SK-MEL-5 (cell line): ENCODE results near the gene PODXL. TPM values are rescaled to one million over a fixed set of nuclear protein-coding genes. Genes with fewer than 3 reads are reported as not detected.

Experiments used
- DNase-seq: peaks from one replicate; pipeline ENCODE4 v3.0.0-alpha.2; 2016; ENCODE audit warnings: low read depth, low spot score
- in situ Hi-C: cut with HindIII; loops from 2 replicates; pipeline ENCODE4 v1.10.0; 2016; ENCODE audit warnings: low sequenced_read_pairs, high pct_unique_total_duplicates, low pct_unique_long_range_greater_than_20kb
- polyA plus RNA-seq, 2 experiments: library from polyadenylated mRNA; depleted of rRNA; stranded (reverse); fragments of >200 nt; gene quantifications; 2 replicates each; pipeline ENCODE4 v1.2.3, GENCODE V29; 2015
- total RNA-seq: library from RNA; depleted of rRNA; stranded (reverse); fragments of >200 nt; shearing (Covaris generic); gene quantifications from 2 replicates; pipeline ENCODE4 v1.2.3, GENCODE V29; 2014; rRNA removed

Gene PODXL
- 2.8 and 4.6 TPM in 2 replicates for total RNA-seq
- polyA plus RNA-seq (2015; cell fraction: cytosol; rRNA removed): 12.7 and 14.4 TPM in 2 replicates
- polyA plus RNA-seq (2015; cell fraction: nucleus; rRNA removed): 6.8 and 9.9 TPM in 2 replicates

GRCh38 chr7:131556053-131556908 lies at the start of gene PODXL:
Gene PODXL, minus strand, starts transcription at chr7:131556628. Its CDS starts 269 bp downstream, at chr7:131556359.
- in situ Hi-C loops: no loop called here
- DNase-seq: peak; percentile 54

GRCh38 chr7:131605280-131605878 lies 49.0 kb upstream of the PODXL start:
- in situ Hi-C loops: no loop called here
- no peak for DNase-seq

- DNase-seq: peak; percentile 80
These were observed 48.4 kb upstream of the PODXL start for GRCh38 chr7:131604841-131605279.

GRCh38 chr7:131603932-131604331 lies 47.5 kb upstream of the PODXL start:
- in situ Hi-C loops: no loop called here

More at GRCh38 chr7:131604841-131605279, 48.4 kb upstream of the PODXL start:
- in situ Hi-C loops: no loop called here

GRCh38 chr7:131602994-131603372 lies 46.6 kb upstream of the PODXL start:
- in situ Hi-C loops: no loop called here
- DNase-seq: no peak

More at GRCh38 chr7:131603932-131604331, 47.5 kb upstream of the PODXL start:
- no peak for DNase-seq

- no peak for DNase-seq
These were observed 46.0 kb upstream of the PODXL start for GRCh38 chr7:131602304-131602993.

GRCh38 chr7:131600085-131600881 lies 43.9 kb upstream of the PODXL start:
- no peak for DNase-seq
- in situ Hi-C loops: no loop called here

More at GRCh38 chr7:131602304-131602993, 46.0 kb upstream of the PODXL start:
- in situ Hi-C loops: no loop called here

- in situ Hi-C loops: no loop called here
- DNase-seq: no peak
These were observed 40.4 kb upstream of the PODXL start for GRCh38 chr7:131596785-131597184.

- no peak for DNase-seq
- in situ Hi-C loops: no loop called here
These were observed 39.3 kb upstream of the PODXL start for GRCh38 chr7:131595699-131596098.

- DNase-seq: no peak
- in situ Hi-C loops: no loop called here
These were observed 35.4 kb upstream of the PODXL start for GRCh38 chr7:131591687-131592319.

GRCh38 chr7:131587315-131587923 lies 31.0 kb upstream of the PODXL start:
- DNase-seq: no peak
- in situ Hi-C loops: no loop called here

GRCh38 chr7:131586759-131587158 lies 30.3 kb upstream of the PODXL start:
- DNase-seq: no peak
- in situ Hi-C loops: no loop called here

- in situ Hi-C loops: no loop called here
- DNase-seq: no peak
These were observed 29.8 kb upstream of the PODXL start for GRCh38 chr7:131586259-131586658.

GRCh38 chr7:131583430-131583829 lies 27.0 kb upstream of the PODXL start:
- DNase-seq: no peak
- in situ Hi-C loops: no loop called here

- DNase-seq: no peak
- in situ Hi-C loops: no loop called here
These were observed 25.0 kb upstream of the PODXL start for GRCh38 chr7:131581241-131582051.

- in situ Hi-C loops: no loop called here
- no peak for DNase-seq
These were observed 22.2 kb upstream of the PODXL start for GRCh38 chr7:131578602-131579001.
